Measurements from ENCODE around the gene TAS2R60. TPM values are rescaled to one million over a fixed set of nuclear protein-coding genes. Genes with fewer than 3 reads are reported as not detected.

Gene TAS2R60
- total and polyA plus RNA-seq, 2 donors (not counting 3 experiments of a cell fraction or from before 2014, with no cell fraction given) = not detected

DNA sequence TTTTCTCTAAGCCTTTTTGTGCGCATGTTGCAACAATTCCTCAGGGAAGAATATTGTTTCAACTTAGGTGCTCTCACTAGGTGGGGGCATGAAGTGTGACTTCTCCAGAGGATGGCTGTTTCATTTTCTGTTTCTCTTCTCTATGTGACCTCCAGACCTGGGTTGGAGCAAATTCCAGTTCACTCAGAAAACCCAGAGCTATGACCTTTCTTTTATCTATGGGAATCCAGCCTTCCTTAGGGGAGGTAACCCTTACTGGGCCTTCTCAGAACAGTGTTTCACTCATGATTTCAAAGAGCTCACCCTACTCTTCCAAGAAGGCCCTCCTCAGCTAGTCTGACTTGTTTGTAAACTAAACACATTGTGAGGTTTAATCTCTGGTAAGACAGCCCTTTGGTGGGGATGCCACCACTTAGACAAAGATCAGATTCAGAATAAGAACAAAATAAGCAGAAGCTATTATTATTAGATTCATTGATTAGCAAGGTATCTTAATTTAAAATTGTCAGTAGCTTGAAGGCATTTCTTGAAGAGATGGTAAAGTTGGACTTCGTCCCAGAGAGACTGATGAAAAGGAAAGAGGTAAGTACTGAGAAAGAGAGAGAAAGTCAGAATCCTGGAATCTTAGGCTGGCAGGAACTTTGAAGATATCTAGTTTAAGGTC lies 16.6 kb upstream of the TAS2R60 start:
- H3K9me3 ChIP-seq (replicated peaks; ENCODE audit: control insufficient read depth, insufficient read depth, low read length) = no peaks in the 10 kb centered on the region
- H3K4me1 ChIP-seq (ENCODE audit: control insufficient read depth, extremely low read depth, insufficient read depth, low read length) = peaks cover 18% of the 10 kb centered on the region
- ChIA-PET POLR2A (no interaction called here), CTCF (interaction anchor here (1.1 to 1.2 kb wide), 2 partner anchors 9 to 53 kb away, joined by 3 to 4 read pairs; no protein-coding TSS in a partner anchor)
- H3K9ac ChIP-seq (replicated peaks; ENCODE audit: extremely low read depth, insufficient read depth, low read length) = no peak overlapping the region
- no peak overlapping the region for H3K4me3 ChIP-seq (replicated peaks in 1 of 3; ENCODE audit: insufficient read depth in 1 of 3, low read depth in 1 of 3, low read length in 3 of 3)
- no peaks in the 10 kb centered on the region for H3K36me3 ChIP-seq (ENCODE audit: control insufficient read depth in 2 of 2, extremely low read depth in 1 of 2, insufficient read depth in 2 of 2, low read length in 2 of 2)
- no peak for DNase-seq (ENCODE audit: low read depth, low spot score)
- BruUV-seq (replicated peaks) = no TSS peak
- H3K9me1 ChIP-seq (replicated peaks; ENCODE audit: control insufficient read depth, extremely low read depth, insufficient read depth, low read length) = no peaks in the 10 kb centered on the region
- no peak overlapping the region for H3K27ac ChIP-seq (ENCODE audit: insufficient read depth, low read depth, low read length)
- intact Hi-C loops (cut with micrococcal nuclease) (no loop called here), dilution Hi-C loops (cut with MboI; ENCODE audit: extremely low pct_ligation_motif_present, low sequenced_read_pairs) (no loop called here)
- no peaks in the 10 kb centered on the region for H3K79me2 ChIP-seq (ENCODE audit: control insufficient read depth, insufficient read depth, low read length)
- no peak overlapping the region for H2AFZ ChIP-seq (ENCODE audit: low read depth, low read length)
- TF ChIP-seq EZH2 (IDR thresholded peaks at IDR 0.05; ENCODE audit: borderline replicate concordance, low read depth, low read length, severe bottlenecking) (no peak), GATA2 (IDR thresholded peaks at IDR 0.05; ENCODE audit: insufficient read depth, insufficient read length, low read depth, low read length) (no peak), MYC (IDR thresholded peaks at IDR 0.05; ENCODE audit: low read depth, low read length) (no peak), POLR2A (IDR thresholded peaks at IDR 0.05; ENCODE audit: low read depth, low read length) (no peak), FOS (IDR thresholded peaks at IDR 0.05; ENCODE audit: borderline replicate concordance, insufficient read depth, low read length) (no peak)
- TF ChIP-seq, protein P1, sequence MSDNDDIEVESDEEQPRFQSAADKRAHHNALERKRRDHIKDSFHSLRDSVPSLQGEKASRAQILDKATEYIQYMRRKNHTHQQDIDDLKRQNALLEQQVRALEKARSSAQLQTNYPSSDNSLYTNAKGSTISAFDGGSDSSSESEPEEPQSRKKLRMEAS (IDR thresholded peaks at IDR 0.05; ENCODE audit: insufficient read depth, insufficient read length) = no peak
- H4K20me1 ChIP-seq (replicated peaks; ENCODE audit: control insufficient read depth, extremely low read depth, insufficient read depth, low read length) = no peaks in the 10 kb centered on the region
- H3K4me2 ChIP-seq (ENCODE audit: insufficient read depth, low read length) = no peak overlapping the region
- H3K27me3 ChIP-seq (ENCODE audit: control insufficient read depth in 2 of 2, insufficient read depth in 2 of 2, low read length in 2 of 2) = no peaks in the 10 kb centered on the region
- FAIRE-seq = no peak
